Central memory CD8-positive, alpha-beta T cell (primary cell): ENCODE measurements around the gene DIO1.
"Not testable (repeated sequence)": the region's sequence is repeated elsewhere in the genome, so short reads cannot be mapped to it uniquely, and the experiment has no call there.

Experiments
- ATAC-seq: fragments of 150-1000 bp; cut with Tn5 transposase; replicated peaks from 2 replicates; pipeline ENCODE4 v1.10.0; 2022; ENCODE audit warnings: mild to moderate bottlenecking, moderate FRiP score, moderate number of reproducible peaks; ENCODE audit not compliant: poor library complexity, severe bottlenecking; ENCODE audit errors: extremely low read depth
- DNase-seq, 2 donors: peaks; one replicate each; pipeline ENCODE4 v3.0.0; 2021; ENCODE audit warnings: low spot score in 2 of 2
- H3K27ac Mint-ChIP-seq: one replicate; pipeline ENCODE4 v1.8.0; 2022; ENCODE audit warnings: low read depth, mild to moderate bottlenecking, moderate library complexity, mixed read lengths
- H3K27me3 Mint-ChIP-seq: one replicate; pipeline ENCODE4 v1.8.0; 2022; ENCODE audit warnings: mixed read lengths
- H3K36me3 Mint-ChIP-seq: one replicate; pipeline ENCODE4 v1.8.0; 2022; ENCODE audit warnings: mild to moderate bottlenecking, moderate library complexity, mixed read lengths; ENCODE audit not compliant: insufficient read depth
- H3K4me1 Mint-ChIP-seq: one replicate; pipeline ENCODE4 v1.8.0; 2022; ENCODE audit warnings: mixed read lengths
- H3K4me3 Mint-ChIP-seq: one replicate; pipeline ENCODE4 v1.8.0; 2022; ENCODE audit warnings: mild to moderate bottlenecking, moderate library complexity, mixed read lengths
- H3K9me3 Mint-ChIP-seq: one replicate; pipeline ENCODE4 v1.8.0; 2022; ENCODE audit warnings: mixed read lengths

DIO1 gene

DNA sequence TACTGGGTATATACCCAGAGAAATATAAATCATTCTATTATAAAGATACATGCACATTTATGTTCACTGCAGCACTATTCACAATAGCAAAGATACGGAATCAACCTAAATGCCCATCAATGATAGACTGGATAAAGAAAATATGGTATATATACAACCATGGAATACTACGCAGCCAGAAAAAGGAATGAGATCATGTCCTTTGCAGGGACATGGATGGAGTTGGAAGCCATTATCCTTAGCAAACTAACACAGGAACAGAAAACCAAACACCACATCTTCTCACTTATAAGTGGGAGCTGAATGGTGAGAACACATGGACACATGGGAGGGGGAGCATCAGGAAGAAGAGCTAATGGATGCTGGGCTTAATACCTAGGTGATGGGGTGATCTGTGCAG is 12.1 kb upstream of the DIO1 start:
- not testable (repeated sequence) for DNase-seq, H3K27me3 Mint-ChIP-seq, ATAC-seq, H3K27ac Mint-ChIP-seq, H3K4me3 Mint-ChIP-seq, H3K9me3 Mint-ChIP-seq
- H3K36me3 Mint-ChIP-seq, result peaks cover 42% of the 10 kb centered on the region
- H3K4me1 Mint-ChIP-seq, result peaks cover 36% of the 10 kb centered on the region

DNA sequence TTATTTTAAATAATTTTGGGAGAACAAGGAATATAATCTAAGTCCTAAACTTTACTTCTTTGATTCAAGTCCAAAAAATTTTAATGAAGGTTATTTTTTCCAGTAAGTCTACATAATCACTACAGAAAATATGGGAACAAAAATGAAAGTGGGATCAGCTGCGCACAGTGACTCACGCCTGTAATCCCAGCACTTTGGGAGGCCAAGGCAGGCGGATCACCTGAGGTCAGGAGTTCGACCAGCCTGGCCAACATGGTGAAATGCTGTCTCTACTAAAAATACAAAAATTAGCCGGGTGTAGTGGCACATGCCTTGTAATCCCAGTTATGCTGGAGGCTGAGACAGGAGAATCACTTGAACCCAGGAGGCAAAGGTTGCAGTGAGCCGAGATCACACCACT is 10.4 kb upstream of the DIO1 start:
- not testable (repeated sequence) for H3K27me3 Mint-ChIP-seq, ATAC-seq, DNase-seq, H3K4me3 Mint-ChIP-seq, H3K27ac Mint-ChIP-seq, H3K9me3 Mint-ChIP-seq
- H3K36me3 Mint-ChIP-seq, result peaks cover 32% of the 10 kb centered on the region
- peaks cover 46% of the 10 kb centered on the region for H3K4me1 Mint-ChIP-seq

DNA sequence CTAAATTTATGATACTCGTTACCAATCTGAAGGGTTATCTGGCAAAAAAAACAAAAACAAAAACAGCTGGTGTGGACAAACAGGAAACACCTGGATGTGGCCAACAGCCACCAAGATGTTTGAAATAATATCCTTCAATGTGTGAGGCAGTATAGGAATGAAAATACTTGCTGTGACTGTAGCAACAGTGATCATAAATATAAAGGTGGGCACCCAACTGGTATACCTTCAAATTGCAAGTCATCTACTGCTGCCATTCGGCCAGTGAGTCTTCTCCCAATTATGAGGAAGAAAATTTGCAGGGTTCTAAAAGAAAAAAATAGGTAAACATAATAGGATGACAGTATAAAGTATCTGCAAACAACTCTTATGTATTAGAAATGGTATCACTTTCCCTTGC is 5.3 kb upstream of the DIO1 start:
- Mint-ChIP-seq H3K27ac (peak overlapping the region; percentile 95), H3K27me3 (no peaks in the 10 kb centered on the region), H3K36me3 (peaks cover 14% of the 10 kb centered on the region), H3K4me1 (peaks cover 52% of the 10 kb centered on the region), H3K4me3 (peak overlapping the region; percentile 96), H3K9me3 (no peaks in the 10 kb centered on the region)
- DNase-seq, result no peak
- no peak for ATAC-seq

DNA sequence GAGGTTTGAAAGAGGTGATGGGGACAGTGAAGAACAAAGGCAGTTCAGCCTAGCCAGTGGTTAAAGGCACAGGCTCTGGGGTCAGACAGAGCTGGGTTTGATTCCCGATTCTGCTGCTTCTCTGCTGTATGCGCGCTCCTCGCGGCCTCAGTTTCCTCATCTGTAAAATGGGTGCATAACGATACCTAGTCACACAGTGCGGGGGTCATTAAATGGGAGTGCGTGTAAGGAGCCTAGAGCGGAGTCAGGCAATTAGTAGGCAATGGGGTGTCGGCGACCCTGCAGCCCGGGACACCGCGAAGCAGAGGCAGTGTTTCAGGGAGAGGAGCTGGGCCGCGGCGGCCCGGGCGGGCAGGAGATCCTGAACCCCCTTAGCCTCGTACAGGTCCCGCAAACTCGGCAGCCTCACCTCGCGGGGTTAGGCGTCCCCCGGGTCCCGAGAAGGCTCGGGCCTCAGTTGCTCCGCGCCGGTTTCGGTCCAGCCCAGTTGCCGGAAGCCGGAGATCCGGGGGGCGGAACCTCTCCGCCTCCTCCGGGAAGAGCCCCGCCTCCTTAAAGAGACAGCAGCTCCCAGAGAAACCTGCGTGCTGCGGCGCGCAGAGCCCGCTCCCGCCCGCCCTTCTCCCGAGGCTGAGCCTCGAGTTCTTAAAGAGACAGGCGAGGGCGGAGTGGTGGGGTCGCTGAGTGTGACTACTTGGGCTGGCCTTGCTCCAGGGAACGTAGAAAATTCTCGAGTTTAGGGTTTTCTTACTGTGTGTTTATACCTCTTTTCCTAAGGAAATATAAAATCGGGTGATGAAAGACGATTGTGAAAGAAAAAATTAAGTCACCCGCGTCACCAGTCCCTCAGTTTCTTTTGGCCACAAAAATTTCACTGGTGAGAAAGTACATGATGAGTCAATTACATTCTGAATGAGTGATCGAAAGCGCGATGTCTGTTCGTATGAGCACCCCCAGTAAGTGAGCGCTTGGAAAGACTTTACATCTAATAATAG is 4.4 kb upstream of the DIO1 start, which contains the start of gene YIPF1:
YIPF1 (minus strand) TSS at position 494 of the 995 bp plus-strand sequence. CDS start 860 bp downstream, outside the sequence.
- Mint-ChIP-seq H3K4me1 (peaks cover 51% of the 10 kb centered on the region), H3K27me3 (no peaks in the 10 kb centered on the region), H3K36me3 (peaks cover 11% of the 10 kb centered on the region), H3K9me3 (no peaks in the 10 kb centered on the region), H3K4me3 (peak within 1 kb of the TSS; percentile 96), H3K27ac (peak within 1 kb of the TSS; percentile 95)
- peak; percentile 98 for ATAC-seq
- DNase-seq, result peak; percentile 66 to 74

DNA sequence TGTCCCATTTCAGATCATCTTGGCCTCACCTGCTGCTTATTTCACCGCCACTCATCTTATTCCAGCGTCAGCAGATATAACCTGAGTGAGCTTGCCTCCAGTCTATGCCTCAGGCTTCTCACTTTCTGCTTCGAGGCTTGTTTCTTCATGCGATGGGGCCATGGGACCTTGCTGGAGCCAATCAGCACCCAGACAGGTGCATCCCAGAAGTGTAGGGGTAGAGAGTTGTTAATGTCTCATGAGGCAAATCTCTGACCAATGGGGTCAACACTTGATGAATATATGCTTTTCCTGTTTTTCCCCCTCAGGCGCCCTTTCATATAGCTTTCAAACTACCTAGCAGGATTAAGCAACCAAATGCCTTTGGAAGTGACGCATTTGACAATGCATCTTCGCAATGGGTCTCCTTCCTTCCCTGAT is 3.5 kb upstream of the DIO1 start:
- Mint-ChIP-seq H3K4me1 (peaks cover 43% of the 10 kb centered on the region), H3K36me3 (peaks cover 11% of the 10 kb centered on the region), H3K27me3 (no peaks in the 10 kb centered on the region), H3K9me3 (no peaks in the 10 kb centered on the region), H3K4me3 (peak overlapping the region; percentile 96), H3K27ac (peak overlapping the region; percentile 95)
- DNase-seq, result no peak
- no peak for ATAC-seq

DNA sequence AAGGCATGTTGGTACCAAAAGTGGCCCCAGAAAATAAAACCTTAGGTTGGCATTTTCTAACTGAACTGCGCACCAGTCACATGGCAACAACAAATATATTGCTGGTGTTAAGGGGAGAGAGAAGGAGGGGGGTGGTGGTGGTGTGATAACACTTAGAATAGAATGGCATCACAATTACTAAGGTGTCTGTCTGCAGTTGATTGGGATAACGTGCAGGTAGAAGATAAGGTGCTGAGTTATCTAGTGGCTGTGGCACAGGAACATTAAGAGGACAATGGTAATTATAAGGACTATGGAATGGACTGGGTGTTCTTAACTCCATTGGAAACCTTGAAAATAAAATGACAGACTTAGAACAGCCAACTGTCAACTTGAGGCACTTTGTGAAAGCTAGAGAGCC is 3.0 kb upstream of the DIO1 start:
- ATAC-seq, result no peak

DNA sequence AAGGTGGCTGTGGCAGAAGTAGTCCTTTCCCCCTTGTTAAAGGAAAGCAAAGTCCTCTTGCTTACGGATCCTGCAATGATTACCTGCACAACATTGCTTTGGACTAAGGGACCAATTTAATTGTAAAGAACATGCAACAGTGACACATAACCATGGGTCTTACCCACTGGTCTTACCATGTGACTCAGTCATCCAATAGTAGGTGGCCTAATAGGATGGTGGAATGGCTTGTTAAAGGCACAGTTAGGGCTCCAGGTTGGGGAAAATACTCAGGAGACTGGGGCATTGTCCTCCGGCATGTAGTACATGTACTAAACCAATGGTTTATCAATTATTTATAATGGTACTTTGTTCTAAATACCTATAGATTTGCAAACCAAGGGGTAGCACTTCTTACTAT is 2.3 kb upstream of the DIO1 start:
- ATAC-seq (no peak), DNase-seq (no peak)
- no peak overlapping the region for H3K27ac Mint-ChIP-seq
- H3K4me1 Mint-ChIP-seq, result peaks cover 33% of the 10 kb centered on the region
- no peaks in the 10 kb centered on the region for H3K27me3 Mint-ChIP-seq
- H3K9me3 Mint-ChIP-seq, result no peaks in the 10 kb centered on the region
- no peak overlapping the region for H3K4me3 Mint-ChIP-seq
- H3K36me3 Mint-ChIP-seq, result peaks cover 8% of the 10 kb centered on the region

More for the DNA sequence above, 3.0 kb upstream of the DIO1 start:
- H3K36me3 Mint-ChIP-seq, result peaks cover 11% of the 10 kb centered on the region
- no peak overlapping the region for H3K27ac Mint-ChIP-seq
- DNase-seq, result no peak
- peaks cover 39% of the 10 kb centered on the region for H3K4me1 Mint-ChIP-seq
- H3K9me3 Mint-ChIP-seq, result no peaks in the 10 kb centered on the region
- no peaks in the 10 kb centered on the region for H3K27me3 Mint-ChIP-seq
- H3K4me3 Mint-ChIP-seq, result peak overlapping the region; percentile 96

DNA sequence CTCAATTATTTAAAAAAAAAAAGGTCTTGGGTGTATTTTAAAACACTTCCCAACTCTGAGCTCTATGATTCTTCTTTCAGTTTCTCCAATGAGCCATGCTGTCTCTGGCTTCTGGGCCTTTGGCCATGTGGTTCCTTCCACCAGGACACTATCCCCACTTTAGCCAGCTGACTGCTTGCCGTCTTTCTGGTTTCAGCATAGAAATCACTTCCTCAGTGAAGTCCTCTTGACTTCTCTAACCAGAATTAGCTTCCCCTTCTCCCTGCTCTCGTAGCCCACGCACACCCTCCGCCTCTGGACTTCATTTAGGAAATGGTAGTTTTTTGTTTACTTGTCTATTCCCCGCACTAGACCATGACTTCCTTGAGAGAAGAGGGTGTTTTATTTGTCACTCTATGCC is 1.1 kb upstream of the DIO1 start:
- Mint-ChIP-seq H3K4me1 (peaks cover 26% of the 10 kb centered on the region), H3K36me3 (peaks cover 8% of the 10 kb centered on the region), H3K9me3 (no peaks in the 10 kb centered on the region), H3K27ac (no peak overlapping the region), H3K4me3 (no peak overlapping the region), H3K27me3 (no peaks in the 10 kb centered on the region)
- DNase-seq (no peak), ATAC-seq (no peak)

DNA sequence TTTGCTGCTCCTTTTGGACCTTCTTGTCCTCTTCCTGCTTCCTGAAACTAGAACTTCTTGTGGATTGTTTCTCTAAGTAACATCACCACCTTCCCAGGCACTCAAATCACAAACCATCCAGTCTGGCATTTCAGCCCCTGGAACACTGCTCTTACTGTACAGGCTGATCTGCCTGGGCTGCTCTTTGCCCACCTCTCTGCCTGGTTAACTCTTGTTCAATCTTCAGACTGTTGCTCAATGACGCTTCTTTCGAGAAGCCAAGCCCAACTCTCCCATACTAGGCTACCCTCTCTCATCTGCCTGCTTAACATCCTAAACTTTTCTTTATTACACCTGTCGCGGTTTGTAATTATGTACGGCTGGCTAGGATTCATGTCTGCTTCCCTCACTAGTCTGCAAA is 657 bp downstream of the DIO1 start:
- Mint-ChIP-seq H3K4me1 (peaks cover 11% of the 10 kb centered on the region), H3K36me3 (peaks cover 3% of the 10 kb centered on the region), H3K9me3 (no peaks in the 10 kb centered on the region), H3K27ac (no peak overlapping the region), H3K27me3 (no peaks in the 10 kb centered on the region), H3K4me3 (no peak overlapping the region)
- ATAC-seq (no peak), DNase-seq (no peak)

DNA sequence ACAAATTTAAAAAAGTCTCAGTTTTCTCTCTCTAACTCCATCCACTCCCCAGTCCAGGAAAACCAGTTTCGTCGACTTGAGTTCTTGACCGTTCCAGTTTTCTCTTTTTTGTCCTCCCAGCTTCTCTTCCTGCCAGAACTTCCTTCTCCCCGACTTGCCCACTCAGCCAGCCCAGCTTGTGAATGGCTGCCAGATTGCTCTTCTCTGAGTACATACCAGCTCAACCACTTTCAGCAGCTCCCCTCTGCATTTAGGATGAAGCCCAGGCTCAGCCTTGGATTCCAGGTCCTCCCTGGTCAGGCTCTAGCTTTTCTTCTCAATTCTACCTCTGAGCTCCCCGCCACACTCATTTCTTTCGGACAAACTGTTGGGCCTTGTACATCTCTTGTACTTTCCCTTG is 1.4 kb downstream of the DIO1 start:
- Mint-ChIP-seq H3K27me3 (no peaks in the 10 kb centered on the region), H3K9me3 (no peaks in the 10 kb centered on the region), H3K36me3 (peaks cover 3% of the 10 kb centered on the region), H3K27ac (no peak overlapping the region), H3K4me1 (peaks cover 4% of the 10 kb centered on the region), H3K4me3 (no peak overlapping the region)
- no peak for ATAC-seq
- no peak for DNase-seq

DNA sequence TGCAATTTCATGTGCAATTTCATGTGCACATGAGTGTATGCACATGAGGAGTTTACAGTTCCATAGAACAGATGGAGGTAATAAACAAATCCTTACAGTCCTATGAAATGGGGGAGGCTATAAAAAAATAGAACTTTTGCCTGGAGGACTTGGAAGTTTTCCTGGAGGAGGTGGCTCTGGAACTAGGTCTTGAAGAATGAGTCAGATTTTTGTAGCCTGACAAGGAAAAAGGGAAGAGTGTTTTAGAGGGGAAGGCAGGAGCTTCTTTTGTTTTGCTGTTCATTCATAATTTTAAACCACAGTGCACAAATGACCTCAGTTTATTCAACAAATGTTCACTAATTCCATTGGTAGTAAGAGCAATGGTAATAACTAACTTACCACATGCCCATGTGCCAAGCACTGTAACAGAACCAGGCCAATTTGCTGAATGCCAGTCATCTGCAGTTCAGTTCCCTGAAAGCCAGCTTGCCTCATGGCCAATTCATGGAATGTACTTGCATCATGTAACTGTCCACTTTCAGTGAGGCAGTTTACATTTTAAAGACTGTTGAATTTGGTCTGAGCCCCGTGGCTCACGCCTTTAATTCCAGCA is 2.7 kb downstream of the DIO1 start:
- H3K4me1 Mint-ChIP-seq, result no peaks in the 10 kb centered on the region
- DNase-seq (no peak), ATAC-seq (no peak)
- H3K27ac Mint-ChIP-seq, result no peak overlapping the region
- peaks cover 3% of the 10 kb centered on the region for H3K36me3 Mint-ChIP-seq
- H3K27me3 Mint-ChIP-seq, result no peaks in the 10 kb centered on the region
- no peaks in the 10 kb centered on the region for H3K9me3 Mint-ChIP-seq
- H3K4me3 Mint-ChIP-seq, result no peak overlapping the region

DNA sequence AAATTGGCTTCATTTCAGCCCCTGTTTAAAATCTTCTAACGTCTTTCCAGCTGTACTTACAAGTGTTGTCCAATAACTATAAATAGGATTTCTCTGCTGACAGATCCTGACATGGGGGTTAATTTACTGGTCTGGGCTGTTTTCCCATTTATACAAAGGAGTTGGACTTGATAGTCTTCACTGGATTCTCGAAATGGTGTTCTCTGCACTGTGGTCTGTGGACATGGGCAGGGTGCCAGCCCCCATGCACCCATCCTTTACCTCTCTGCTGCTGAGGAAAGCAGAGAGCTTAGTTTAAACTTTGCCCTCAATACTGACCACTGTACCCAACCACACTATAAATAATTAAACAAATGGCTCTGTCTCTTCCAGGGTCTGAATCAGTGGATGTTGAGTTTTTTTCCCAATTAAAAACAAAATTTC is 5.2 kb downstream of the DIO1 start:
- no peaks in the 10 kb centered on the region for H3K4me1 Mint-ChIP-seq
- H3K36me3 Mint-ChIP-seq, result peaks cover 3% of the 10 kb centered on the region
- no peaks in the 10 kb centered on the region for H3K27me3 Mint-ChIP-seq
- no peak overlapping the region for H3K27ac Mint-ChIP-seq
- H3K4me3 Mint-ChIP-seq, result no peak overlapping the region
- DNase-seq (no peak), ATAC-seq (no peak)
- H3K9me3 Mint-ChIP-seq, result no peaks in the 10 kb centered on the region

DNA sequence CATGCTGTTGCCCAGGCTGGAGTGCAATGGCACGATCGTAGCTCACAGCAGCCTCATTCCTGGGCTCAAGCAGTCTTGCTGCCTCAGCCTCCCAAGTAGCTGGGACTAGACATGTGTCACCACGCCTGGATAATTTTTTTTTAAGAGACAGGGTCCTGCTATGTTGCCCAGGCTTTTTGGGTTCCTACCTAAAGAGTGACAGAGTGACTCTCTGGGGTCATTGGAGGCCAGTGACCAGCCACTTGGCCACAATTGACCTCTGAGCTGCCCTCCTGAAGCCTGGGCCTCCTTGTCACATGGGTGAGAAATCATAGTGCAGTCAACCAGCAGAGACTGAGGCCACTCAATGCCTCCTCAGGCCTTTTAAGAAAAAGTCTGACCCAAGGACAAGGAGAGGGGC is 5.7 kb downstream of the DIO1 start:
- Mint-ChIP-seq H3K4me1 (no peaks in the 10 kb centered on the region), H3K27ac (no peak overlapping the region), H3K27me3 (no peaks in the 10 kb centered on the region), H3K9me3 (no peaks in the 10 kb centered on the region), H3K4me3 (no peak overlapping the region), H3K36me3 (peaks cover 3% of the 10 kb centered on the region)
- DNase-seq, result no peak
- no peak for ATAC-seq
